Hepatic stellate cell (primary cell): ENCODE results near the gene GRB10.

Experiments used
- DNase-seq: peaks from one replicate; pipeline ENCODE4 v3.0.0; 2011; ENCODE audit warnings: low spot score

The GRB10 gene

DNA sequence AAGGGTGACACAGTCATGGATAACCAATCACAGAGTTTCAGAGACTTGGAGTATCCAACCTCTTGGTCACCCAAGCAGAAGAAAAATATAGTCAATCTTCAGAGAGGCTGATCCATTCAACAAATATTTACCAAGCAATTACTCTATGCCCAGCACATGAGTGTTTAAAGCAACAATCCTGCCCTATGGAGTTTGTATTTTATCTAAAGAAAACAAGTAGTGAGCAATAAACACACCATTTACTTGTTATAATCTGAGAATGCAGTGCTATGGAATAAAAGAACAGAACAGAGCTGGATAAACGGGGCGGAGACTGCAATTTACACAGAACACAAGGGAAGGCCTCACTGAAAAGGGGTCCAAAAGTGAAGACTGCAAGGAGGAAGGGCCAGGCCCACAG lies 63.8 kb downstream of the GRB10 start:
- no peak for DNase-seq

DNA sequence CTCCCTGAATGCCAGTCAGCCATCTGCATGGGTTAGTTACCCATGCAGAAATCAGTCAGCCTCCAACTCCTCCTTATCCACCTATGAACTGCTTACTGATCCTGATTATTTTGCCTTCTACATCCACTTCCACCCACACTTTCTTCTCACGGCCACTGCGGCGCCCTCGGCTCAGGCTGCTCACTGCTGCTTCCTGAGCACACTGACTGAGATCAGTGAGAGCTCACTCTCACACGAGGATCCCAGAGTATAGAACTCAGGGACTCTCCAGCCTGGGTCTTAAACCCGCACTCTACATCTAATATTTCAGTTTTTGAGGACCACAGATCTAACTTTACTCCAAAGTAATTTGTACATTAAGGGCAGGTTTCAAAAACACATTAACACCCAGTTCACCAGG lies 64.4 kb downstream of the GRB10 start:
- no peak for DNase-seq

DNA sequence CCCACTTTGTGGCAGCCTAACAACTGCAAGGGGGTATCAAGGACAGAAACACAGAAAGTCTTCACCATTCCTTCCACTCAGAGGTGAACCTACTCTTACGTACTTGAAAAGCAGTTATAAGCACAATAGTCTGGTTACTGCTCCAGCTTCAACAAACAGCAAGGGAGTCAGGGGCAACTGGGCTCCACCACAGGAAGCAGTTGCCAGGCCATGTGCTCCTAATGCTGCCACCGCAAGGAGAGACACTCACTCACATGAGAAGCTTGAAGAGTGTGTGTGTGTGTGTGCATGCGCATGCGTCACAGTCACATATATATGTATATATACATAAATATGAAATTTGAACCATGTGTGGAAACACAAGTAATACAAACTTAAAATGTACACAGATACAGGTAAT lies 65.5 kb downstream of the GRB10 start:
- no peak for DNase-seq

DNA sequence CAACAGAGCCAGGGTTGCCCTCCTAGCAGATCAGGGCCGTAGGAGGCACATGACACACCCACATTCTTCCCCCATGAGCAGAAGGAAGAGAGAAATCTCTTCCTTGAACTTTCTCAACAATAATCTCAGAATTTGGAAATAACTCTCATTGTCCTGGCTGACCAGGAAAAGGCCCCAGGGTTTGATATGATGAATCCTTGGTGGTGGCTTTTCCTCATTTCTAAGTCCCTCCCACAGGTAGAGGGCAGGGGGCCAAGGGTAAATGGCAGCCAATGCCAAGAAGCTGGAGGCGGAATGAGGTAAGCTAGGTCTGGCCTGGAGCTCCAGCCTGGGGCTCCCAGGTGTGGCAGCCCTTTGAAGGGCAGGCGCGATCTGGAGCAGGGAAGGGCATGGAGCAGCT lies 67.8 kb downstream of the GRB10 start:
- no peak for DNase-seq

DNA sequence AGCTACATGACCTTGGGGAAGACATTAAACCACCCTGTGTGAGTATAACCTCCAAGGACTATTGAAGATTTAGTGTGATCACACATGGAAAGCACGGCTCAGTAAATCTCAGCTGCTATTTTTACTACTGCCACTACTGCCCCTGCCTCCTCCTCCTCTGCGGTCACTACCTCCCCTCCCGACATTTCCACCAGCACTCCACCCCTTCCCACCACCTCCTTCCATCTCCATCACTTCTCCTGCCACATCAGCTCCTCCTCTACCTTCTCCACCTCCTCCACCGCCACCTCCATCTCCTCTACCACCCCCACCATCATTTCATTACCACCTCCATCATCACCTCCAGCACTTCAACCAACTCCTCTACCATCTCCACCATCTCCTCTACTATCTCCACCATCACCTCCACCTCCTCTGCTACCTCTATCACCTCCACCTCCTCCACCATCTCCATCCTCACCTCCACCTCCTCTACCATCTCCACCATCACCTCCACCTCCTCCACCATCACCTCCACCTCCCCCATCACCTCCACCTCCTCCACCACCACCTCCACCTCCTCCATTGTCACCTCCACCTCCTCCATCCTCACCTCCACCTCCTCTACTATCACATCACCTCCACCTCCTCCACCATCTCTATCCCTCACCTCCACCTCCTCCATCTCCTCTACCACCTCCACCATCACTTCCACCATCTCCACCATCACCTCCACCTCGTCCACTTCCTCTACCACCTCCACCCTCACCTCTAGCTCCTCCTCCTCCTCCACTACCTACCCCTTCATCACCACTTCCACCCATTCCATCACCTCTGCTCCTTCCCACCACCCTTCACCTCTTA lies 69.4 kb downstream of the GRB10 start:
- DNase-seq, result no peak

DNA sequence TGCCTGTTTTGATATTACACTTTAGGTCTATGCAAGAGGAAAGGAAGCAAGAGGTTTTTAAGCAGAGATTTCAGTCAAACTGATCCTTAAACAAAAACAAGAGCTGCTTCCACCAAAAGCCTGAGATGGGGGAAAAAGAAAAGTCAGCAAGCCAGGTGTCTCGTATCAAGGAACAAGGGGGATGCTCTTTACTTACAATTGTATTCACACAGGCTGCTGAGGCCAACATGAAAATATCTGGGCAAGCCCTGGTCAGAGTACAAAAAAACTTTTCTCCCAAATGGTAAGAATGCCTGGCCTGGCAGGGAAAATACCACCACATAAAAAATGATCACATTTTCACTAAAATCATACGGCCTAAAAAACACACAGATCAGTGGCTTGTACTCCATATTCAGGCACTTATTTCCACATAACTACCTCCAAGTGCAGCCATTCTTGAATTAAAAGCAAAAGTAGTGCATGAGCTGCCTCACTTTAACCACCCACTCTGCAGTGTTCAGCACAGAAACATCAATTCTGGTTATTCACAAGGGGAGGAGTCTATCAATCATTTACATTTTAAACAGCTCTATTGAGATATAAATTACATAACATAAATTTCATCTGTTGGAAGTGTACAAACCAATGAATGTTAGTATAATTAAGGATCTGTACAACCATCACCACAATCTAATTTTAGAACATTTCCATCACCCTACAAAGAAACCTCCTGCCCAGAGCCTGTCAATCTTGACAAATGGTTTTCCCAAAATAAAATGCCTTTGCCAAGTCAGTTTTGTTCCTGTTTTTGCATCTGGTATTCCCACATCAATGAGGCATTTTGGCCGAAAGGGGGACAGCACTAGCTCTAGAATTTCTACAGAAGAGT lies 70.2 kb downstream of the GRB10 start:
- no peak for DNase-seq

DNA sequence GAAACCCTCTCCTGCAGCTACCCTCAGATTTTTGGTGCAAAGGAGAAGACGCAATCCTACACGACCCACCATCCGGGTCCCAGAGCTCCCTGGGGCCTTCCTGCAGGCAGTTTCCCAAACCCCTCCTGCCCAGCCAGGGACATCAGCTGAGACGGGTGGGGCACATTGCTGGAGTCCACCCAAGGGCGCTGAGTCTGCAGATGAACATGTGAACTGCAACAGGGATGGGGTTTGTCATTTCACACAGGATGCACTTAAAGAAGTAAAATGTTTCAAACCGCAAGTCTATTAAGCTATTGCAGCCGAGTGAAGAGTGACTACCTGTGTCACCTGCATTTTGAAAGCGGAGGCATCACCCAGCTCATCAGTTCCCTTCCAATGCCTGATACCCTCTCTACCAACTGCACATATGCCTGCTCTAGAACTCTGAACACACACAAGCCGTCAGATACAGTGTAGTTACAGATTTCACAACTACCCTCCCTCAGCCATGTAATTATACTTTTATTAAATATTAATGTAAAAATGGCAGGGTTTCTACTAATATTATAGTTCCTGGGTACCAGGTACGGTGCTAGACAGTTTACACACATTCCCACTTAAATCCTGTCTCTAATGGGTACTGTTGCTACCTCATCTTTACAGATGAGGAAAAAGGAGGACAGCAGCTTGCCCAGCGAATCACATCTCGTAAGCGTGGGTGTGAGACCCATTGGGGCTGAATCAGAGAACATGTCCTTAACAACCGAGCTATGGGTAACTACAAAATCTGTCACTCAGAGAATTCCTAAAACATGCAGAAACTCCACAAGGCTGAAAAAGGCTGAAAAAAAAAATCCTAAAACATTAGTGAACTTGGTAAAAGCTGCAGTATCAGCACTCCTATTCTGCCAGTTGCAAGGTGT lies 71.2 kb downstream of the GRB10 start:
- no peak for DNase-seq

DNA sequence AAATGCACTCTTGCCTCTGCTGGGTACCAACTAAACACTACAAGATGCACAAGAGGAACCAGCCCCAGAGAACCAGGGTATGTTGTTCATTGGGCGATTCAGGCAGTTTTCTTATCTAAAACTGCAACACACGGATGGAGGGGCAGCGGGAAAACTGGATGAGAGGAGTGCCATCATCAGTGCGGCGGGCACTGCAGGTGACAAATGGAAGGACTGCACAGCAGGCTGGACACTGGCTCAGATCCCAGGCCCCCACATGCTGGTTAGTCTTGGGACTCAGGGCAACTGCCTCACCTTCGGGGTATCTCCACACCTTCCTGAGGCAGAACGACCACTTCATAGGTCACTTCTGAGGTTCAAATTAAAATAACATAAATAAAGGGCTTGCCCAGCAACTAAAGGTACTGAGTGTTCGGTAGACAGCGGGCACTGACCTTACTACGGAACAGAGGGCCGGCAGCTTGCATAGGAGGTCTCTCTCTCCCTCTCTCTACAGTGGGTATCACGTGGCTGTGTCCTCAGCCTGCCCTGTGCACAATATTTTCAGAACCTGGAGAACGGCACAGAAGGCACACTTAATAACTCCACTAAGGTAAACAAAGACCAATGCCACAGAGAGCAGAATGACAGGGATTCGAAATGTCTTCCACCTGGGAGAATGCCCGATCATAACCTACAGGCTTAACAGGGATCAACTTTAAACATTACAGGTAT lies 72.1 kb downstream of the GRB10 start:
- no peak for DNase-seq

DNA sequence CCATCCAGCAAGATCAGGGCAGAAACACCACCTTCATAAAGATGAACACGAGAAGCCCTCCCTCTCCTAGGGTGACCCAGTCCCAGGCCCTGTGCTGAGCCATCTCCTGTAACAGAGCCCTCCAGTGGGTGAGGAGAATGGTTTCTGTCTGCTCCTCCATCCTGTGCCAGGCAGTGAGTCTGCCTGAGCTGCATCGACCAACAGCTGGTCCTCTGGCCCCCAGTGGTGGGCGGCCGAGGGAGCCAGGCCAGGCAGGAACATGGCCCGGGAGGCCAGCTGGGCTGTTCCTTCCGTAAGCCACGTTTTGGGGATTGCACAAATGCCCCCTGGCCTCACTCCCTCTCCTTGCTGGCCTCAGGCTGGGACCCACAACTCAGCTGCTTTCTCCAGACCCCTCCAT lies 73.5 kb downstream of the GRB10 start:
- no peak for DNase-seq

DNA sequence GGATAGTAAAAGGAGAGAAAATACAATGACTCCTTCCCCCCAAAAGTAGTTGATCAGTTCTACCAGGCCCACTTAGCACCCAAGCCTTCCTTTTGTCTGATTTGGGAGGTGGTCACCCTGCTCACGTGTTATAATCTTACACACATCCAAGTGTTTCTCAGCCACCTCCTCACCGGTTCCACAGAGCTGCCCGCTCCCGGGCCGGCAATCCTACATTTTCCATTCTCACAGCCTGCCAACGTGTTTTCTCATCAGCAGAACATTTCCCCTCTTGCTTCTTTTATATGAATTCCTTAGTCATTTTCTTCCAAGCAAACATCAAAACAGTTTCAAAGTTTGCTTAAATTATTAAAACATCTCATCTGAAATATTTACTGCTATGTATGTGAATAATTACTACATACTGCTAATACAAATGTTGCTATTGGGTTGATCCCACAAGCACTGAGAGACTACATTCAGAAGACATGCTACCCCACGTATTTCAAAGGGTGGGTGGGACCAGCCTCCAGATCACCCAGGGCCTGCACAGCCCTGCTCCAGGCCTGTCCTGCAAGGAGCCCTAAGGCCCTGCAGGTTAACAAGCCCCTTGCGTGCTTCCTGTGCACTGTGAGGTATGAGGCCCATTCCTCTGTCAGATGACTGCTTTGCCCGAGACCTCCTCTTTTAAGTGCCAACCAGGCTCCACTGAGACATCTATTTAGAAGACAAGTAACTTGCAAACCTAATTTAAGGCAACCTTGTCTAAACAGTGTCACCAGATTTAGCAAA lies 75.3 kb downstream of the GRB10 start:
- DNase-seq, result no peak

DNA sequence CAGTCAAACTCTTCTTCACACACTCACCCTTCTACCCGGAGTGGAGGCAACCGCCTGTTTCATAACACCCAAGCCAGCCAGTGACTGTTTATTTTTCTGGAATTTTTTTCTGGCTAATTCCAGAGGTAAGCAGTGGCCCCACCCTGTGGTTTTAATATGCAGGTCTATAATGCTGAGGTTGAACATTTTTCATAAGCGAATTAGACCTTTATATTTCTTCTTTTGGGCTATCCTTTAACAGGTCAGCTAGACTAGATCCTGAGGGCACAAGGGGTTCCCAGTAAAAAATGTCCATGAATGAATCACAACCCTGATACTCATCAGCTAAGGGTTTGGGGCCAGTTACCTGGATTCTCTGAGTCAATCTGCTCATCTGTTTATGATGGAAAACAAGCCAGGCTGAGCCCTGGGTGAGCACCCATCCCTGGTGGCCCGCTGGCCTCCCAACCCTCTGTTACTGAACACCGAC lies 76.2 kb downstream of the GRB10 start:
- DNase-seq, result no peak

DNA sequence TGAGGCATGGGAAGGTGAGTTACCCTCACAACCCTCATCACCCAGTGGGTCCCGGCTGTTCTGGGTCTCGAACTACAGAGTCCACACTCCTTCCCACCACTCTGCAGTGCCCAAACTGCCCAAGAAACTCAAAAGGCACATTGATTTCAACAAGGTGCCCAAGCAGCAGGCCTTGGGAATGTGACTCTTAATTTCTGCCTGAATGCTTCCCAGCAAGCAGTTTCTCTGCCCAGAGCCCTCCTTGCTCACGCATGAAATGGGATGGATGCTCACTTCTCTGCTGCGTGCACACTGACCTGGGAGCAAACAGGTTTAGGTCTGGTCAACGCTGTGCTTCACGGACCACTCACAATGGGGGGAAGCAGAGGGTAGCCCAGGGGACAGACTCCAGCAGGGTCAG lies 77.9 kb downstream of the GRB10 start:
- no peak for DNase-seq

DNA sequence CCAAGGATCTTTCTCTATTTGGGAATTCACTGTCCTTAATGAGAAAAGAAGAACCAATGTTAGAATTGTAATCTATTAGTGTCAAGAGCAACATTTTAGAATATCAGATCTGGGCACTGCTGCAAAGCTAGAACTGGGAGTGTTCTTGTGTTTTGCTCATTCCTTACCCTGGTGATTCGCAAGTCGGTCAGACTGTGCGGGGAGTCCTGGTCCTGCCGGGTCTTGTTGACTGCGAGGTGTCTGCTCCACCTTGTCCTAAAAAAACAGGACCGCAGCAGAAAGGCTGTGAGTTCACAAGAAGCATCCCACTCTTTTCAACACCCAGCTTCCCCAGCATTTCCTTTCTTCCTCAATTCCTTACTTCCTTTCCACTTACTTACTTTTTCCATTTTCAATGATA lies 79.0 kb downstream of the GRB10 start:
- no peak for DNase-seq

DNA sequence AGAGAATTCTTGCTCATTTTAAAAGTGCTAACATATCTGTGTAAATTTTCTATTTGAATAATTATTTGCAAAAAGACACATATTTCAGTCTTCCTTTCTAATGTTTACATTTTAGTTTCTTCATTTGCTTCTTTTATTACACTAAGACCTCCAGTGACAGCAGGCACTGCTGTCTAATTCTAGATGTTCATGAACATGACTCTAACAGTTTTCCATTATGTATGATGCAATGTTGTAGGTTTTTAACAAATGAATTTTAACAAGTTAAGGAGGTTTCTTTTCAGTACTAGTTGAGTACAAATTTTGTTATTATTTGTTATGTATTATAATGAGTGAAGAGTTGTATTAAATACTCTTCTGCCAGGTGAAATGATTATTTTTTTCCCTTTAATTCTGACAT lies 83.6 kb downstream of the GRB10 start:
- DNase-seq, result no peak

DNA sequence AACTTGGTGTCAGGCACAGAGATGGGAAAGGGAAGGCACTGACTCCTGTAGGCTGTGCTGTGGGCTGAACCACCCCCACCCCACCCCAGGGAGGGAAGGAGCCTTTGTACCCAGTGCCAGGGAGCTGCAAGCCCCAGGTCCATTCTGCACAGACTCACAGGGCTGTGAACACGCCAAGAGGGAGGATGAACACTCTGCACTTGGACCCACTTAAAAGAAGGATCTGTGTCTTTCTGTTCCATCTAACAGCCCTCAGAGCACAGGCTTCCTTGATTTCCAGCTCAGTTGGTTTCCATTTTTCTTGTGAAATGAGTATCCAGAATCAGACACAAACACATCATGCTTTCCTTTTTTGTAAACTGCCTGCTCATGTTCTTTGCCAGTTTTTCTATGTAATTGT lies 84.9 kb downstream of the GRB10 start:
- no peak for DNase-seq

DNA sequence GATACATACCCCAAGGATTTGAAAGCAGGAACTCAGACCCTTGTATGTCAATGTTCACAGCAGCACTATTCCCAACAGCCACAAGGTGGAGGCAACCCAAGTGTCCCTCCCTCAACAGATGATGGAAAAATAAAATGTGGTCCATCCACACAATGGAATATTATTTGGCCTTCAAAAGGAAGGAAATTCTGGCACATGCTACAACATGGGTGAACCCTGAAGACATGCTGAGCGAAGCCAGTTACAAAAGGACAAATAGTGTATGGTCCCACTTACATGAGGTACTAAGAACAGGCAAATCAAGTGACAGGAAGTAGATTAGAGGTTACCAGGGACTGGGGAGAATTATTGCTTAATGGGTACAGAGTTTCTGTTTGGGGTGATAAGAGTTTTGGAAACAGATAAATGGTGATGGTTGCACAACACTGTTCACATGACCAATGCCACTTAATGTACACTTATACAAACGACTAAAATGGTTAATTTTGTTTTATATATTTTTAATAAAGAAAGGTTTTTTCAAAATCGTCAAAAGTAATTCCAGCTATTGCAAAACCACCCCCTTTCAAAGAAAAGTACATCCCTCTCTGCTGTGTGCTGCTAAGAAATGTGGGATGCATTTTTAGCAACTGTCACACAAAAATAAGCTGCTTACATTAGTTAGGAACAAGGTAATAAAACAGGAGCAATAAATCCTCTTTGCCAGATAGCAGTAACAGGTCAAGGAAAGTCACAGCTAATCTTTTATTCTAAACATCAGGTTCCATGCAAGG lies 85.7 kb downstream of the GRB10 start:
- no peak for DNase-seq

DNA sequence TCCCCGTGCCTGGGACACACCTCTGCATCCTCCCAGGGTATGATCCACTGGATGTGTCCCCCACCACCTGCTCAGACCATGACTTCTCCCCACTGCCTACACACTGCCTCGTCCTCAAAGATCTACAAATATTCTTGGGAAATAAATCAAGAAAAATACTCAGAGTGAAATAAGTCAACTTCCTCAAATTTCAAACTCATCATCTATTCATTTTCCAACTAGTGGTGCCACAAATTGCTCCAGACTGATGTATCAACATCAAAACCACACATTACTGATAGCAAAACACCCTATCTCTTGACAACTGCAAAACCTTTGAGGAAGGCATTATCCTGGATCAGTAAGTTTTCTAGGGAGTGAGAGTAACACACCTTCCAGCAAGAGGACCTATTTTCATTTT lies 87.7 kb downstream of the GRB10 start:
- DNase-seq, result no peak

DNA sequence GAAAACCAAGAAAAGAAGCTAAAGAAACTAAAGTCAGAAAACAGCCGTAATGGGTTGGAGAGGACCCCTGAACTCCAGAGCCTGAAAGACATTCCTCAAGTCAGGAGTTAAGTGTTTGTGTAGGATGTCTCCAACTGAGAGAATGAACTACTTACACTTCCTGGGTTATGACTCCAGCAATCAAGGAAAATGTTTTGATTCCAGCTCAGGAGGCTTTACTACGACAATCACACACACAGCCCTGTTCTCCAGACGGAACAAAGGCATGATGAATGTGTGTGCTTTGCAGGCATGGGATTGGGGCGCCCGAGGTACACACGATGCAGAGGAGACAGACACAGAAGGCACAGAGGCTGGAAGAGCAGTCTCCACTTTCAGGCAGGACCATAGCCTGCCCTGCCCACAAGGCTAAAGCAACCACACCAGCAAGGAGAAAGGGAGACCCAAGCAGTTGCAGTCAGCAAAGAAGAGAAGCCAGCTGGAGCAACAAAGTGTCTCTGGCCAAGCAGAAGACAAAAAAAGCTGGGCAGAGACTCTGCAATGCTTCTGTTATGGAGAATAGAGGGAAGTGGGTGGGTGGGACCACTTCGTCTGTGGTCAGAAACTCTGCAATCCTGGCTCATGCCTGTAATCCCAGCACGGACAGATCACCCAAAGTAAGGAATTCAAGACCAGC lies 89.1 kb downstream of the GRB10 start:
- no peak for DNase-seq

DNA sequence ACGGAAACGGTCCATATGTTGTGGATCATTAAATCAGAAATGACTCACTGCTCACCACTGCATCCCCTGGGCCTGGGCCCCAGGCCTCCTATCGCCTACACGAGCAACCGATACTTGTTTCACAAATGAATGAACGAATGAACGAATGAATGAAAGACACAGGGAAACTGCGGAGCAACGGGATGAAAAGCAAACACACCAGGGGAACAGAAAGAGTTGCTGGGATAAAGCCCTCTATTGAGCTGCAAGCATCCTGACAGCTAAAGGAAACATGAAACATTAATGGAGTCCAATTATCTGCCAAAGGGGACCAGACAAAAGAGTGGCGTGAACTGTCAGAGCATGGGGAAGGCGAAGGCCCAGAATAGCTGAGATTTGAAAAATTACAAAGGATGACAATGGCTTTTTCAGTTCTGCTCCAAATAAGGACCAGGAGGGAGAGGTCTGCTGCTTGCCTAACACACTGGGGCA lies 92.1 kb downstream of the GRB10 start:
- DNase-seq, result no peak
